Measurements from ENCODE around the gene REM2.

Gene REM2

DNA sequence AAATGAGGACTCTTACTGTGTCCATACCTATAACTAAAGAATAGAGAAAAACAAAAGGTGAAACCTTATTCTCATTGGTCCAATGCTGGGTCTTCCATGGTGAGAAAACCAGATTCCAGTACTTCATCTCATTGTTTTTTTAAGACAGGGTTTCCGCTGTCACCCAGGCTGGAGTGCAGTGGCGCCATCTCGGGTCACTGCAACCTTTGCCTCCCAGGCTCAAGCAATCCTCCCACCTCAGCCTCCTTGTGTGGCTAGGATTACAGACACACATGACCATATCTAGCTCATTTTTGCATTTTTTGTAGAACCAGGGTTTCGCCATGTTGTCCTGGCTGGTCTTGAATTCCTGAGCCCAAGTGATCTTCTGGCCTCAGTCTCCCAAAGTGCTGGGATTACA lies 22.6 kb downstream of the REM2 start:
- TF ChIP-seq EZH2 (optimal IDR thresholded peaks at IDR 0.05; ENCODE audit: low read depth, low read length) (no peak), EZH2phosphoT487 (IDR thresholded peaks at IDR 0.05; ENCODE audit: low read length) (no peak)
- TF ChIP-seq, protein P1, sequence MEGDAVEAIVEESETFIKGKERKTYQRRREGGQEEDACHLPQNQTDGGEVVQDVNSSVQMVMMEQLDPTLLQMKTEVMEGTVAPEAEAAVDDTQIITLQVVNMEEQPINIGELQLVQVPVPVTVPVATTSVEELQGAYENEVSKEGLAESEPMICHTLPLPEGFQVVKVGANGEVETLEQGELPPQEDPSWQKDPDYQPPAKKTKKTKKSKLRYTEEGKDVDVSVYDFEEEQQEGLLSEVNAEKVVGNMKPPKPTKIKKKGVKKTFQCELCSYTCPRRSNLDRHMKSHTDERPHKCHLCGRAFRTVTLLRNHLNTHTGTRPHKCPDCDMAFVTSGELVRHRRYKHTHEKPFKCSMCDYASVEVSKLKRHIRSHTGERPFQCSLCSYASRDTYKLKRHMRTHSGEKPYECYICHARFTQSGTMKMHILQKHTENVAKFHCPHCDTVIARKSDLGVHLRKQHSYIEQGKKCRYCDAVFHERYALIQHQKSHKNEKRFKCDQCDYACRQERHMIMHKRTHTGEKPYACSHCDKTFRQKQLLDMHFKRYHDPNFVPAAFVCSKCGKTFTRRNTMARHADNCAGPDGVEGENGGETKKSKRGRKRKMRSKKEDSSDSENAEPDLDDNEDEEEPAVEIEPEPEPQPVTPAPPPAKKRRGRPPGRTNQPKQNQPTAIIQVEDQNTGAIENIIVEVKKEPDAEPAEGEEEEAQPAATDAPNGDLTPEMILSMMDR (IDR thresholded peaks at IDR 0.05; ENCODE audit: low read length): no peak
- no peak overlapping the region for H3K9ac ChIP-seq (ENCODE audit: low read length)
- H3K36me3 ChIP-seq (replicated peaks; ENCODE audit: insufficient read depth, low read length): no peaks in the 10 kb centered on the region

DNA sequence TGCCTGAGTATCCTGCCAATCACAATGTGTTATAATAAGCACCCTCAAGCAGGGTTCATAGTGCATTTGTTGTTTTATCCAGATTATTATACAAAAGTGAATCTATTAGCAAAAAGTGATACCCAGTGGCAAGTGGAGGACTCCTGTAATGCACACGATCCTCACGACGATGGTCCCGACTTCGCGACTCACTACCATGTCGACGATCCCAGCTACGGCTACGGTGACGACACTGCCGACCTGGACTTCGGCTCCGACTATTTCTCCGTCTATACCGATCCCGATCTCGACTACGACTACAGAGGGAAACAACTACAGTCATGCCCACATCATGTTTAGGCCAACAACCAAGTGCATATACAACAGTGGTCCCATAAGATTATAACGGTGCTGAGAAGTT lies 23.1 kb downstream of the REM2 start:
- Histone ChIP-seq H4K20me1 (ENCODE audit: insufficient read depth, low read length) (no peaks in the 10 kb centered on the region), H3K27me3 (replicated peaks; ENCODE audit: insufficient read depth, low read length) (no peaks in the 10 kb centered on the region), H3K4me2 (ENCODE audit: low read depth, low read length) (no peak overlapping the region), H3K9me2 (replicated peaks; ENCODE audit: insufficient read depth, low read length) (no peaks in the 10 kb centered on the region), H3K27ac (ENCODE audit: low read length) (no peak overlapping the region), H3K4me1 (ENCODE audit: low read length) (no peaks in the 10 kb centered on the region), H3K36me3 (replicated peaks; ENCODE audit: insufficient read depth, low read length) (no peaks in the 10 kb centered on the region), H3K9ac (ENCODE audit: low read length) (no peak overlapping the region), H3F3A (ENCODE audit: insufficient read depth, low read length) (no peaks in the 10 kb centered on the region), H2AFZ (ENCODE audit: low read length) (no peak overlapping the region), H3K79me2 (ENCODE audit: low read length) (peaks cover 4% of the 10 kb centered on the region), H3K9me3 (replicated peaks; ENCODE audit: insufficient read depth, low read length) (no peaks in the 10 kb centered on the region), H3K4me3 (ENCODE audit: low read length) (no peak overlapping the region)
- no peak for DNase-seq
- TF ChIP-seq, protein P1 (IDR thresholded peaks at IDR 0.05; ENCODE audit: low read length): no peak
- TF ChIP-seq EZH2 (optimal IDR thresholded peaks at IDR 0.05; ENCODE audit: low read depth, low read length) (no peak), EZH2phosphoT487 (IDR thresholded peaks at IDR 0.05; ENCODE audit: low read length) (no peak)

More for the DNA sequence above, 22.6 kb downstream of the REM2 start:
- Histone ChIP-seq H3F3A (ENCODE audit: insufficient read depth, low read length) (no peaks in the 10 kb centered on the region), H3K4me2 (ENCODE audit: low read depth, low read length) (no peak overlapping the region), H4K20me1 (ENCODE audit: insufficient read depth, low read length) (no peaks in the 10 kb centered on the region), H3K9me3 (replicated peaks; ENCODE audit: insufficient read depth, low read length) (no peaks in the 10 kb centered on the region), H3K9me2 (replicated peaks; ENCODE audit: insufficient read depth, low read length) (no peaks in the 10 kb centered on the region), H3K27me3 (replicated peaks; ENCODE audit: insufficient read depth, low read length) (no peaks in the 10 kb centered on the region), H3K79me2 (ENCODE audit: low read length) (no peaks in the 10 kb centered on the region), H3K4me3 (ENCODE audit: low read length) (no peak overlapping the region), H3K27ac (ENCODE audit: low read length) (no peak overlapping the region), H2AFZ (ENCODE audit: low read length) (no peak overlapping the region), H3K4me1 (ENCODE audit: low read length) (no peaks in the 10 kb centered on the region)
- DNase-seq: no peak

DNA sequence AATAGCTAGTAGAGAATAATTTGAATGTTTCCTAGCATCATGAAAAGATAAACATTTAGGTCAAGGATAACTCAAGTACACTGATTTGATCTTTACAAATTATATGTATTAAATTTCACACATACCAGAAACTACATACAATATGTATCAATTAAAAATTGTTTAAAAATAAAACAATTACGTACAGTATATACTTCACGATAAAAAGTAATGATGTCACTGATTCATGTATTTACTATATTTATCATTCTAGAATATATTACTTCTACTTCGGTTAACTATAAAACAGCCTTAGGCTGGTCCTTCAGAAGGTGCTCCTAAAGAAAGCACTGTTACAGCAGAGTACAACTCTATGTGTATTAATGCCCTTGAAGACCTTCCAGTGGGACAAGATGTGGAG lies 24.4 kb downstream of the REM2 start:
- H4K20me1 ChIP-seq (ENCODE audit: insufficient read depth, low read length): no peaks in the 10 kb centered on the region
- H3K9me3 ChIP-seq (replicated peaks; ENCODE audit: insufficient read depth, low read length): no peaks in the 10 kb centered on the region
- H3K36me3 ChIP-seq (replicated peaks; ENCODE audit: insufficient read depth, low read length): no peaks in the 10 kb centered on the region
- no peak for DNase-seq
- H3K27ac ChIP-seq (ENCODE audit: low read length): no peak overlapping the region
- no peak overlapping the region for H3K9ac ChIP-seq (ENCODE audit: low read length)
- no peak overlapping the region for H3K4me3 ChIP-seq (ENCODE audit: low read length)
- no peak overlapping the region for H3K4me2 ChIP-seq (ENCODE audit: low read depth, low read length)
- H3K9me2 ChIP-seq (replicated peaks; ENCODE audit: insufficient read depth, low read length): no peaks in the 10 kb centered on the region
- no peak overlapping the region for H2AFZ ChIP-seq (ENCODE audit: low read length)
- no peak for TF ChIP-seq EZH2phosphoT487 (IDR thresholded peaks at IDR 0.05; ENCODE audit: low read length)
- TF ChIP-seq, protein P1 (IDR thresholded peaks at IDR 0.05; ENCODE audit: low read length): no peak
- TF ChIP-seq EZH2 (optimal IDR thresholded peaks at IDR 0.05; ENCODE audit: low read depth, low read length): no peak
- no peaks in the 10 kb centered on the region for H3F3A ChIP-seq (ENCODE audit: insufficient read depth, low read length)
- H3K27me3 ChIP-seq (replicated peaks; ENCODE audit: insufficient read depth, low read length): no peaks in the 10 kb centered on the region
- H3K79me2 ChIP-seq (ENCODE audit: low read length): peaks cover 17% of the 10 kb centered on the region
- no peaks in the 10 kb centered on the region for H3K4me1 ChIP-seq (ENCODE audit: low read length)
